Measurements from ENCODE around the gene VWA8.

The VWA8 gene

GRCh38 chr13:41561170-41561569 is 399.7 kb downstream of the VWA8 start:
- H3K9me3 ChIP-seq (ENCODE audit: insufficient read depth, low read length), result no peaks in the 10 kb centered on the region
- H4K20me1 ChIP-seq (ENCODE audit: insufficient read depth, low read length), result no peaks in the 10 kb centered on the region
- H3K27me3 ChIP-seq (ENCODE audit: low read depth, low read length), result no peaks in the 10 kb centered on the region
- no peak overlapping the region for H3K27ac ChIP-seq (ENCODE audit: low read length)
- H2AFZ ChIP-seq (ENCODE audit: low read depth, low read length), result no peak overlapping the region
- no peak overlapping the region for H3K4me3 ChIP-seq (ENCODE audit: low read length)
- TF ChIP-seq, protein P1, sequence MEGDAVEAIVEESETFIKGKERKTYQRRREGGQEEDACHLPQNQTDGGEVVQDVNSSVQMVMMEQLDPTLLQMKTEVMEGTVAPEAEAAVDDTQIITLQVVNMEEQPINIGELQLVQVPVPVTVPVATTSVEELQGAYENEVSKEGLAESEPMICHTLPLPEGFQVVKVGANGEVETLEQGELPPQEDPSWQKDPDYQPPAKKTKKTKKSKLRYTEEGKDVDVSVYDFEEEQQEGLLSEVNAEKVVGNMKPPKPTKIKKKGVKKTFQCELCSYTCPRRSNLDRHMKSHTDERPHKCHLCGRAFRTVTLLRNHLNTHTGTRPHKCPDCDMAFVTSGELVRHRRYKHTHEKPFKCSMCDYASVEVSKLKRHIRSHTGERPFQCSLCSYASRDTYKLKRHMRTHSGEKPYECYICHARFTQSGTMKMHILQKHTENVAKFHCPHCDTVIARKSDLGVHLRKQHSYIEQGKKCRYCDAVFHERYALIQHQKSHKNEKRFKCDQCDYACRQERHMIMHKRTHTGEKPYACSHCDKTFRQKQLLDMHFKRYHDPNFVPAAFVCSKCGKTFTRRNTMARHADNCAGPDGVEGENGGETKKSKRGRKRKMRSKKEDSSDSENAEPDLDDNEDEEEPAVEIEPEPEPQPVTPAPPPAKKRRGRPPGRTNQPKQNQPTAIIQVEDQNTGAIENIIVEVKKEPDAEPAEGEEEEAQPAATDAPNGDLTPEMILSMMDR (IDR thresholded peaks at IDR 0.05; ENCODE audit: low read depth, low read length), result no peak
- no peak for TF ChIP-seq EZH2phosphoT487 (IDR thresholded peaks at IDR 0.05; ENCODE audit: low read depth)
- no peaks in the 10 kb centered on the region for H3K36me3 ChIP-seq (replicated peaks; ENCODE audit: low read depth, low read length)
- no peak overlapping the region for H3K9ac ChIP-seq (ENCODE audit: low read length)
- H3K79me2 ChIP-seq (ENCODE audit: low read length), result no peaks in the 10 kb centered on the region
- no peak overlapping the region for H3K4me2 ChIP-seq (ENCODE audit: low read length)
- H3K4me1 ChIP-seq (ENCODE audit: low read length), result peaks cover 7% of the 10 kb centered on the region

DNA sequence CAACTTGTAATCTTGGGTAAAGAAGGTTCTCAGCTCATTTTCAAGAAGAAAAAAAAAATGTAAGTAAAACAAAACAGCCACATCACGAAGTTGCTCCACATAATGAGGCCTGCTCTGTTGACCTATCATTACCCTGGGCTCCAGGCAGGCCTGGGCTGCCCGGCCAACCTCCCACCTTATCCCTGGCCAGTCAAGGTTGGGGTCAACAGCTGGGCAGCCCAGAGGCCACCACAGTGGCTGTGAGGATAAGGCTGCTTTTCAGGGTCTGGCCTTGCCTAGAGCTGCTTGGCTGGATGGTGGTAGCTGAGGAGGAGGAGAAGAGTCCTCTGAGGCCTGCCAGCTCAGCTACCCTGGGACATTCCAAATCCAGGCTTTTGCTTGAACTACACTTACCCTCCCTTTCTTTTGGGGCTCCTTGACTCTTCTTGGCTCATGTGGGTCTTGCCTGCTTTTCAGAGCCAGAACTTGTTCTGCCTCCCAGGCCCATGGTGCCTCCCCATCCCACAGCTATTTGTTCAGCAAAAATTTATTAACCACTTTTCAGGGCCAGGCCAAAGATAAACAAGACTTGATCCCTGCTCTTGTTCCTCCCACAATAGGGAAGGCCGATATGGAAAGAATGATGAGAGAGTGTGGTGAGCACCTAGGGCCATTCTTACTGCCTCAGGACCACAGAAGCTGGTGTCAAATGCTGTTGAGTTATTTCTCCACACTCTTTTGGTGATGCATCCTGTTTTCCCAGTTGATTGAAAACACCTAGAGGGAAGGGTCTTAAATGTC is 401.9 kb downstream of the VWA8 start:
- Histone ChIP-seq H3K4me3 (ENCODE audit: low read length) (no peak overlapping the region), H3K27me3 (ENCODE audit: low read depth, low read length) (no peaks in the 10 kb centered on the region), H2AFZ (ENCODE audit: low read depth, low read length) (no peak overlapping the region), H3K4me1 (ENCODE audit: low read length) (no peaks in the 10 kb centered on the region), H3K9me3 (ENCODE audit: insufficient read depth, low read length) (no peaks in the 10 kb centered on the region), H3K4me2 (ENCODE audit: low read length) (no peak overlapping the region), H3K79me2 (ENCODE audit: low read length) (no peaks in the 10 kb centered on the region), H3K27ac (ENCODE audit: low read length) (no peak overlapping the region), H3K36me3 (replicated peaks; ENCODE audit: low read depth, low read length) (no peaks in the 10 kb centered on the region), H3K9ac (ENCODE audit: low read length) (no peak overlapping the region), H4K20me1 (ENCODE audit: insufficient read depth, low read length) (no peaks in the 10 kb centered on the region)
- TF ChIP-seq EZH2phosphoT487 (IDR thresholded peaks at IDR 0.05; ENCODE audit: low read depth), result no peak
- TF ChIP-seq, protein P1 (IDR thresholded peaks at IDR 0.05; ENCODE audit: low read depth, low read length), result no peak

DNA sequence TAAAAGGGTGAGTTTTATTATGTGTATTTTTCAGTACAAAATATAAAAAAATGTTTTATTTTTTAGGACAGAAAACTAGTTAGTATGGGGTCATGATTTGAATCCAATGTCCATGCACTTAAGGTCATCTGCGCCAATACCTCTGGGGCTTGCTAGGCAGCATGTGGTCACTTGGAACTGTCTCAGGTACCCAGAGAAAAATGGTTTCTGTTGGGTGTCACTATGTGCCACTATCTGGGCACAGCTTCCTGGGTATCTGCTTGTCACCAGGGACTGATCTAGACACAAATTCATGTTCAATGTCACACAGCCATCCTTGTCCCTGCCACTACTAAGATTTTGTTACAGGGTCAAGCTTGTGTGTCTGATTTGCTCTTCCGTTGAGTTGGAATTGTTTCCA is 403.2 kb downstream of the VWA8 start:
- Histone ChIP-seq H2AFZ (ENCODE audit: low read depth, low read length) (no peak overlapping the region), H3K27me3 (ENCODE audit: low read depth, low read length) (no peaks in the 10 kb centered on the region), H4K20me1 (ENCODE audit: insufficient read depth, low read length) (no peaks in the 10 kb centered on the region), H3K4me3 (ENCODE audit: low read length) (no peak overlapping the region), H3K4me1 (ENCODE audit: low read length) (no peaks in the 10 kb centered on the region), H3K4me2 (ENCODE audit: low read length) (no peak overlapping the region), H3K36me3 (replicated peaks; ENCODE audit: low read depth, low read length) (no peaks in the 10 kb centered on the region), H3K9me3 (ENCODE audit: insufficient read depth, low read length) (no peaks in the 10 kb centered on the region), H3K27ac (ENCODE audit: low read length) (no peak overlapping the region), H3K79me2 (ENCODE audit: low read length) (no peaks in the 10 kb centered on the region), H3K9ac (ENCODE audit: low read length) (no peak overlapping the region)
- TF ChIP-seq EZH2phosphoT487 (IDR thresholded peaks at IDR 0.05; ENCODE audit: low read depth), result no peak
- TF ChIP-seq, protein P1 (IDR thresholded peaks at IDR 0.05; ENCODE audit: low read depth, low read length), result no peak

GRCh38 chr13:41554626-41555386 is 406.1 kb downstream of the VWA8 start:
- Histone ChIP-seq H3K4me2 (ENCODE audit: low read length) (no peak overlapping the region), H2AFZ (ENCODE audit: low read depth, low read length) (no peak overlapping the region), H4K20me1 (ENCODE audit: insufficient read depth, low read length) (no peaks in the 10 kb centered on the region), H3K9me3 (ENCODE audit: insufficient read depth, low read length) (no peaks in the 10 kb centered on the region), H3K4me3 (ENCODE audit: low read length) (no peak overlapping the region), H3K9ac (ENCODE audit: low read length) (no peak overlapping the region), H3K79me2 (ENCODE audit: low read length) (no peaks in the 10 kb centered on the region), H3K27me3 (ENCODE audit: low read depth, low read length) (no peaks in the 10 kb centered on the region), H3K4me1 (ENCODE audit: low read length) (no peaks in the 10 kb centered on the region), H3K27ac (ENCODE audit: low read length) (no peak overlapping the region), H3K36me3 (replicated peaks; ENCODE audit: low read depth, low read length) (no peaks in the 10 kb centered on the region)
- TF ChIP-seq, protein P1 (IDR thresholded peaks at IDR 0.05; ENCODE audit: low read depth, low read length), result no peak
- TF ChIP-seq EZH2phosphoT487 (IDR thresholded peaks at IDR 0.05; ENCODE audit: low read depth), result no peak

Measured in OCI-LY3 (cell line).